IPS-18c (cell line): ENCODE measurements around the gene MRGPRG.

Source experiments
- H3K4me3 ChIP-seq: 2 replicates; pipeline ENCODE4 v1.7.0; 2013; ENCODE audit warnings: low read depth, mild to moderate bottlenecking, low read length, moderate library complexity; ENCODE audit not compliant: insufficient read depth
- H3K9me3 ChIP-seq: one replicate; pipeline ENCODE4 v1.6.1; 2013; ENCODE audit warnings: mild to moderate bottlenecking, low read length, moderate library complexity; ENCODE audit not compliant: control insufficient read depth, insufficient read depth

Gene MRGPRG

GRCh38 chr11:3189196-3189843, 29.3 kb downstream of the MRGPRG start:
- H3K4me3 ChIP-seq = peak overlapping the region; percentile 38
- no peaks in the 10 kb centered on the region for H3K9me3 ChIP-seq

GRCh38 chr11:3188496-3189195, 30.0 kb downstream of the MRGPRG start:
- Histone ChIP-seq H3K4me3 (no peak overlapping the region), H3K9me3 (no peaks in the 10 kb centered on the region)

GRCh38 chr11:3186166-3186953, 32.3 kb downstream of the MRGPRG start:
- Histone ChIP-seq H3K9me3 (no peaks in the 10 kb centered on the region), H3K4me3 (no peak overlapping the region)

- no peaks in the 10 kb centered on the region for H3K9me3 ChIP-seq
- H3K4me3 ChIP-seq = no peak overlapping the region
Observed at GRCh38 chr11:3184732-3185347, 33.8 kb downstream of the MRGPRG start.

GRCh38 chr11:3183523-3183922, 35.1 kb downstream of the MRGPRG start:
- Histone ChIP-seq H3K4me3 (no peak overlapping the region), H3K9me3 (no peaks in the 10 kb centered on the region)

- H3K4me3 ChIP-seq = no peak overlapping the region
- H3K9me3 ChIP-seq = no peaks in the 10 kb centered on the region
Observed at GRCh38 chr11:3182462-3182852, 36.2 kb downstream of the MRGPRG start.

GRCh38 chr11:3181725-3182461, 36.7 kb downstream of the MRGPRG start:
- Histone ChIP-seq H3K4me3 (no peak overlapping the region), H3K9me3 (no peaks in the 10 kb centered on the region)

- Histone ChIP-seq H3K4me3 (no peak overlapping the region), H3K9me3 (no peaks in the 10 kb centered on the region)
Observed at GRCh38 chr11:3180869-3181268, 37.7 kb downstream of the MRGPRG start.

- H3K4me3 ChIP-seq = no peak overlapping the region
- H3K9me3 ChIP-seq = peaks cover 2% of the 10 kb centered on the region
Observed at GRCh38 chr11:3178349-3178748, 40.3 kb downstream of the MRGPRG start.

GRCh38 chr11:3177931-3178330, 40.7 kb downstream of the MRGPRG start:
- Histone ChIP-seq H3K9me3 (peaks cover 2% of the 10 kb centered on the region), H3K4me3 (no peak overlapping the region)

GRCh38 chr11:3176487-3176886, 42.1 kb downstream of the MRGPRG start:
- H3K4me3 ChIP-seq = no peak overlapping the region

GRCh38 chr11:3175194-3175593, 43.4 kb downstream of the MRGPRG start:
- no peak overlapping the region for H3K4me3 ChIP-seq
- H3K9me3 ChIP-seq = peaks cover 2% of the 10 kb centered on the region

More at GRCh38 chr11:3176487-3176886, 42.1 kb downstream of the MRGPRG start:
- H3K9me3 ChIP-seq = peaks cover 2% of the 10 kb centered on the region

GRCh38 chr11:3174387-3174786, 44.2 kb downstream of the MRGPRG start:
- H3K9me3 ChIP-seq = peaks cover 2% of the 10 kb centered on the region
- no peak overlapping the region for H3K4me3 ChIP-seq

- H3K9me3 ChIP-seq = peaks cover 2% of the 10 kb centered on the region
- no peak overlapping the region for H3K4me3 ChIP-seq
Observed at GRCh38 chr11:3173795-3174194, 44.8 kb downstream of the MRGPRG start.

GRCh38 chr11:3171931-3172560, 46.6 kb downstream of the MRGPRG start:
- peaks cover 2% of the 10 kb centered on the region for H3K9me3 ChIP-seq
- no peak overlapping the region for H3K4me3 ChIP-seq

- Histone ChIP-seq H3K4me3 (no peak overlapping the region), H3K9me3 (peaks cover 2% of the 10 kb centered on the region)
Observed at GRCh38 chr11:3170756-3171650, 47.6 kb downstream of the MRGPRG start.
